Left kidney (tissue), 2 donors: ENCODE results near the gene ESR1. TPM values are rescaled to one million over a fixed set of nuclear protein-coding genes. Genes with fewer than 3 reads are reported as not detected.
"Not testable (repeated sequence)": the region's sequence is repeated elsewhere in the genome, so short reads cannot be mapped to it uniquely, and the experiment has no call there.

ENCODE experiments used
- DNase-seq: peaks from one replicate; pipeline ENCODE4 v3.0.0-alpha.2; 2013
- polyA plus RNA-seq: library from polyadenylated mRNA; unstranded; fragments of 120-200 nt; gene quantifications from one replicate; pipeline ENCODE4 v1.2.1, GENCODE V29; 2013; ENCODE audit not compliant: insufficient read length

Gene ESR1
- polyA plus RNA-seq, 1 donor, result 2.1 TPM

DNA sequence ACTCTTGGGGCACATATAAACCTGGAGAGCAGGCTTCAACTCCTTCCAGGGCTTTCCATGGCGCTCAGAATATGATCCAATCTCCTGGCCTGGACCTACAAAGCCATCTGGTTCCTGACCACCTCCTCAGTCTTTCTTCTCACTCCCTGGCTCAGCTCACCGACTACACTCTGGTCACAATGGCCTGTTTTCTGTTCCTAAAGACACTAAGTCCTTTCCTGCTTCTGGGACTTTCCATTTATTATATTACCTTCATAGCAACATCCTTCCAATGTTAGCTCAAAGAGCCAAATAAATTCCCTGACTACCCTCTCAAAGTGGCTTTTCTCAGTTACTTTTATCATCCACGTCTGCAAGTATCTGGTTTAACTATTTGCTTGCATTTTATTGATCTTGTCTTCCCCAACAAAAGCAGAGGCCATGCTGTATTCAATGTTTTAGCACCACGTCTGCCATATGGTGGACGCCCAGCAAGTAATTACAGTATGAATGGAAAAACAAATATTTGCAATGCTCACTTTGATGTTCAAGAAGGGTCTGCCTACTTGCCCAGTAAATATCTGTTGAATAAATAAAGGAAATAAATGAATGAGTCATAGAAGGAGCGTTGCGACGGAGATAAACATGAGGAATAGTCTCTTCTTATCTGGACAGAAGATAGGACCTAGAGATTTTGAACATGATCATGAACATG is 328.4 kb downstream of the ESR1 start:
- no peak for DNase-seq

GRCh38 chr6:152136449-152136825 is 329.0 kb downstream of the ESR1 start:
- no peak for DNase-seq

DNA sequence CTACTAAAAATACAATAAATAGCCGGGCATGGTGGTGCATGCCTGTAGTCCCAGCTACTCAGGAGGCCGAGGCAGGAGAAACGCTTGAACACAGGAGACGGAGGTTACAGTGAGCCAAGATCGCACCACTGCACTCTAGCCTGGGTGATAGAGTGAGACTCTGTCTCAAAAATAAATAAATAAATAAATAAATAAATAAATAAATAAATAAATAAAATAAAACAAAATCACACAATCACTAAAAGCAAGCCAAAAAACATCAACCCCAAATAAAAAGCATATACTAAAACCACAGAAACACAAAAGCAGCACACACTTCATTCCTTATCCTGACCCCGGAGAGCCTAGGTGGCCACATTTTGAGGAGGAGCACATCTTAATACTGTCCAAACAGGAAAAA is 330.9 kb downstream of the ESR1 start:
- DNase-seq, result not testable (repeated sequence)

GRCh38 chr6:152142105-152142504 is 334.6 kb downstream of the ESR1 start:
- no peak for DNase-seq

DNA sequence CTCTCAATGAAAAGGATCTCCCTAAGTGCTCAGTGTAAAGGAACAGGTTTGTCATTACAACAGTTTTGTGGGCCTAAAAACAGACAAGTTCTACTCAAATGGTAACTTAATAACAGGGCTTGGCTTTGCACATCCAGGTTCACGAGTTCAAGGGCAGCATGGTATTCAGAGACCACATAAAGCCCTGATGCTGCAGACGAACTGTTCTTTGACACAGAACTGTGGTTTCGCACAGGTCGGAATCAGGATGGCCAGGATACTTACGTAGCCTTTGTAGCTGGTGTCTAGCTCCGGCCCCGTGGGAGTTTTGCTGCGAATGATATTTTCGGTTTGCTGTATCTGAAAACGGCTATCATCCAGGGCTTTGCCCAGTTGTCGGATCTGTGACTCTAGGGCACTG is 335.9 kb downstream of the ESR1 start:
- DNase-seq, result no peak

GRCh38 chr6:152146385-152146784 is 338.9 kb downstream of the ESR1 start:
- DNase-seq, result no peak

- no peak for DNase-seq
These were observed 339.8 kb downstream of the ESR1 start for GRCh38 chr6:152147269-152147668.

DNA sequence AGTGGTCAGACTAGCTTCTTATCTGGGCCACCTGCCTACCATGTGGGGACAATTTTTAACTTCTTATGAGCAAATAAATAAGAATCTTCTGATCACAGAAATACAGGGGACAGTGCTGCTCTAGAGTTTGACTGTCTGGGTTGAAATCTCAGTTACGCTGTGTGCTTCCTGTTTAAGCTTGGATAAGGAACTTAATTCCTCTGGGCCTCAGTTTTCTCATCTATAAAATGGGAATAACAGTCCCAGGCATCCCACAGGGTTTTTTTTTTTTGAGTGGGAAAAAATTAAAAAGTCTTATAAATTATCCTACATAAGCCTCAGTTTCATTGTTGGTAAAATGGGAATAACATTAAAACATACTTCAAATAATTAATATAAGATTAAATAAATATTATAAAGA is 340.9 kb downstream of the ESR1 start:
- DNase-seq, result no peak

GRCh38 chr6:152150196-152150595 is 342.7 kb downstream of the ESR1 start:
- no peak for DNase-seq

DNA sequence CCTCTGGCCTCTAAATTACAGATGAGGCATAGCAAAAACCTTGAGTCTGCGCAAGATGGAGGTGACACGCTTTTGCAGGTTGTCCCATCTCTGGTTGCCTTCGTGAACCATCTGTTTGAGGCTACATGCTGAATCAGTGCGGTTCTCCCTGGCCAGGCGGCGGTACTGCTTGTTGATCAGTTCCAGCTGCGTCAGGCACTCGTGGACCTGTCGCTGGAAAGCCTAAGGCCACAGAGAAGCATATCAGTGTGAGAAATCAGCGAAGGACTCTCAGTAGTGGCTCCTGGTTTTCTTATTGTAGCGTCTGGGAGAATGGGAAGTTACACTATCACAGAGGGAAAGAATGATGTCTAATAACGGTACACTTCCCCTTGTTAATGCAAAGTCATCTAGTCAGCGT is 344.4 kb downstream of the ESR1 start:
- no peak for DNase-seq

DNA sequence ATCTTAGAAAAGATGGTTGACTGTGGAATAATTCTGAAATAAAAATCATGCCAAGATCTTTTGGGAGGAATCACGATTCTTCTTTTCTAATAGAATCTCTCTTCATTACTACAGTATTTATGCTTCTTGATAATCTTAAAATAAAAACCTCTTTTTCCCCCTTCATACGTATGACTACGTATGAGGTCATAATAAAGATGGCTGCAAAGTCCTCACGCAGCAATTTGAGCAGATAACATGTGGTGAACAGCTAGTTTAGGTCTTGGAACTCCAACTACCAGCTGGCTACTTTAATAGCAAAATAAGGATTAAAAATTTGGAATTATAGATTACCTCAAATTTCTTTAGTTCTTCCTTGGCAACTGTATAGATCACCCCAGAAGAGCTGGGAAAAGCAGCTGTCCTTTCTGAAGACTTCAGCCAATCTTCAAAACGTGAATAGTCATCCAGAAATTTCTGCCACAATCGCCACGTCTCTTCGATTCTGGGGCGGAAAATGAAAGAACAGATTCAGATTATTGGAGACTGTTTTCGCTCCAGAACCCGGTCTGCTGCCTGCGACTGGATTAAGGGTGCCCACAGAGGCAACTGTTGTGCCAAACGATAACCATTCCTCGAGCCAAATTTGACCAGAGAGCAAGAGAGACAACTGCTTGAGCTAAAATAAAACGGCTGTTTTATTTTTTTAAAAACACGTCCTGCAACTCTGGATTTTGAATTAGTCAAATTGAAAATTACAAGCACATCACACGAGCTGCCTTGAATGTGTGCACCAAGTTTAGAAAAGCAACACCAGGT is 347.3 kb downstream of the ESR1 start:
- DNase-seq, result no peak

- no peak for DNase-seq
These were observed 348.3 kb downstream of the ESR1 start for GRCh38 chr6:152155792-152156191.

DNA sequence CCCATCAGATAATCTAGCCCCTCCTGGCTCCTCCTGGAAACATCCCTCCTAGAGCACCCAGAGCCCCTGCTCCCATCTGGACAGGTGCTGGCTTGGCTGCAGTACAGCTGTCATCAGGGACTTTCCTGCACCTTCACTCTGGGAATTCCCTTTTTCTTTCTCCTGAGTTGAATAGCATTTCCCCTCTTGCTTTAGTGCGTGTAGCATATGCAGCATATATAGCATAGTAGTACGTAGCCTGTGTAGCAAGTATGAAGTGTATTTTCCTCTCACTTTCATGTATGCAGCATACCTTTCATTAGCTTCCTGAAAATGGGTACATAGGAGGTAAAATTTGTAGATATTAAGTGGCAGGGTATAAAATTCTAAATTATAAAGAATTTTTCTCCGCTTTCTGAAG is 352.9 kb downstream of the ESR1 start:
- no peak for DNase-seq

GRCh38 chr6:152161501-152161900 is 354.0 kb downstream of the ESR1 start:
- no peak for DNase-seq

- no peak for DNase-seq
These were observed 357.5 kb downstream of the ESR1 start for GRCh38 chr6:152164957-152165356.

DNA sequence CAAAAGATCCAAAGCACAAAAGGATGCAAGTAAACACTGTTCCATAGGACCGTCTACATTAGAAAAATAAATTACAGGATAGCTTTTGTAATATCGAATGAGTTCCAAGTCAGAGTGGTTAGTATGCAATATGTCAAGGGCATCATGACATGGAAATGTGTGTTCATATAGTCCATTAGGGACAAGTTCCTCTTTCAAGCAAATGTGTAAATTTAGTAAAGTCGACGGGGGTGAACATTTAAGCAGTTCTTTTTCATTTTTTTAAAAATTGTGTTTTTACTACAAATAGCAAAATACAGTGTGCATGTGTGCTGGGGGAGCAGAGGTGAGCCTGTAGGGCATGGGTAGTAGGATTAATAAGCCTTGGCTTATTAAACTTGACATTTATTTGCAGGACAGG is 359.0 kb downstream of the ESR1 start:
- DNase-seq, result no peak

- DNase-seq, result no peak
These were observed 359.4 kb downstream of the ESR1 start for GRCh38 chr6:152166897-152167296.

DNA sequence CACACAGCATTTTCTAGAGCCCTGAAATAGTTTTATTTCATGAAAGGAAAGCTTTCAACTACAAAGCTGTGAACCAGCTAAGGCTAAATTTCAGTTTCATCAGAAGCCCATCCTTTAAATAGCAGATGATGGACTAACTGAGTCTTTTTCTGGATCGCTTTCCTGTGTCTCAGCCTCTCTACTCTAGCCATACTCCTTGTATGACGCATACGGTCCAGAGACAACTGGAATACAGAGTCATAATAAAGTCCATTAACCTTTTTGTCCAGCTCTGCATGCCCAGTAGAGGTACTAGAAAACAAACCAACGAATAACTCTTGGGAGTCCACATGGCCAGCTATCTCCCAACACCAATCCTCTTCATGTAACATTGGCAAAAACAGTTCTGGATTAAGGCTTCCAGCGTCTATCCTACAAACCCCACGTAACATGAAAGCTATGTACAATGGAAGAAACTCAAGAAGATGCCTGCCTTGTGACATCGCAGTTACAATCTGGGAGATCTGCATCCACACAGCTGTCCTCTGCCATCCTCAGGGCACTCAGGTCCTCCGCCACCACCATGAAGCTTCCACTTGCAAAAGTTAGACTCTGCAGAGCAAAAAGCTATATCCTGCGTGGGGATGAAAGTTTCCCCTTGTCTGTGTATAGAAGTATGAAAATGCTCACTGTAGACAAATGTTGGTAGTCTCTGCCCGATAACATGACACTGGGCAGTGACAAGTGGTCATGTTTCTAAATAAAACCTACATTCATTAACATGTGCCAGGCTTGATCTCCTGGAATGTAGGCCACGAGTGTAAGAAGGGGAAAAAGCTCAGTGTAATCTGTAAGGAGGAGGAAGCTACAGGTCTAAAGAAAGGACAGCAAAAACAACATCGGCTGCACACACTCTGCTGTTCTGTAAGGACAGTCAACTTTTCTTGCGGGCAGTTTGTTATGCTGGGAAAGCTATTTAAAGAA is 360.4 kb downstream of the ESR1 start:
- DNase-seq, result no peak

- no peak for DNase-seq
These were observed 362.8 kb downstream of the ESR1 start for GRCh38 chr6:152170313-152170701.

DNA sequence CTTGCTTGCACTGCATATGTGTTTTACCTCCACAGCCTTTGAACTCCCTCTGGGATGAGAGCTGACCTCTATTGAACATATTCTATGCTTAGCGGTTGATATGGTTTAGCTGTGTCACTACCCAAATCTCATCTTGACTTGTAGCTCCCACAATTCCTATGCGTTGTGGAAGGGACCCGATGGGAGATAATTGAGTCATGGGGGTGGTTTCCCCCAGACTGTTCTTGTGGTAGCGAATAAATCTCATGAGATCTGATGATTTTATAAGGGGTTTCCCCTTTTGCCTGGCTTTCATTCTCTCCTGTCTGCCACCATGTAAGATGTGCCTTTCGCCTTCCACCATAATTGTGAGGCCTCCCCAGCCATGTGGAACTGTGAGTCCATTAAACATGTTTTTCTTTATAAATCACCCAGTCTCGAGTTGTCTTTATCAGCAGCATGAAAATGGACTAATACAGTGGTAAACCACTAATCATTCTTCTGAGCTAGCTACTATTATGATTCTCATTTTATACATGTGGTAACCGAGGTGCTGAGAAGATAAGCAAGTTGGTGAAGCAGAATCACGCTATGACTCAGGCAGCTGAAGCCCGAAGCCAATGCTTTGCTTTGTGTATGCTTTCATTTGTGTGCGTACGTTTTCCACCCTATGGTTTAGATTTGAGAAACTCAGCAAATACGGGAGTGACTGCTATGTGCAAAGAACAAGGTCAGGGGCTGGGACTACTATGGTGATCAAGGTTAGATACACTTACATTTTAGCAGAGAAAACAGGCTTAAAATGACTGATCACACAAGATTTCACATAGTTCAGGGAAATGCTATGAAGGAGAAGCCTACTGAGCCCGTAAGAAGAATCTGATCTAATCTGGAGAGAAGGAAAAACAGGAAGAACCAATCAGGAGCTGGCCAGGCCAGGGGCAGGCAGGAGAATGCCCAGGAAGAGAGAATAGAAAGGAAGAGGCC is 363.5 kb downstream of the ESR1 start:
- no peak for DNase-seq

- no peak for DNase-seq
These were observed 365.8 kb downstream of the ESR1 start for GRCh38 chr6:152173321-152173720.
